Activated CD4-positive, alpha-beta T cell treated with anti-CD3 and anti-CD28 coated beads for 36 hours (primary cell): ENCODE measurements around the gene FNBP1. TPM values are rescaled to one million over a fixed set of nuclear protein-coding genes. Genes with fewer than 3 reads are reported as not detected.
"Not testable (repeated sequence)": the region's sequence is repeated elsewhere in the genome, so short reads cannot be mapped to it uniquely, and the experiment has no call there.

Source experiments
- ATAC-seq: fragments of 200-7000 bp; cut with Tn5 transposase; one replicate; pipeline ENCODE4 v1.10.0; 2021; ENCODE audit warnings: mild to moderate bottlenecking, moderate library complexity
- CTCF ChIA-PET: fragments of 350-600 bp; sonication (Branson Sonifier 250); formaldehyde crosslinking; loops from one replicate; lab custom pipeline; 2021; ENCODE audit warnings: antibody characterized with exemption; lab: Charles Lee
- POLR2A ChIA-PET: fragments of 350-600 bp; sonication (Branson Sonifier 250); formaldehyde crosslinking; loops from one replicate; lab custom pipeline; 2021; ENCODE audit warnings: antibody characterized with exemption, inconsistent platforms; lab: Charles Lee
- DNase-seq: peaks from one replicate; pipeline ENCODE4 v3.0.0-alpha.2; 2020
- H3K27ac Mint-ChIP-seq: one replicate; pipeline ENCODE4 v1.8.0; 2021; ENCODE audit warnings: mixed read lengths
- H3K27me3 Mint-ChIP-seq: one replicate; pipeline ENCODE4 v1.8.0; 2021; ENCODE audit warnings: mixed read lengths
- H3K36me3 Mint-ChIP-seq: one replicate; pipeline ENCODE4 v1.8.0; 2021; ENCODE audit warnings: low read depth, mixed read lengths
- H3K4me1 Mint-ChIP-seq: one replicate; pipeline ENCODE4 v1.8.0; 2021; ENCODE audit warnings: mixed read lengths
- H3K4me3 Mint-ChIP-seq: one replicate; pipeline ENCODE4 v1.8.0; 2021; ENCODE audit warnings: mild to moderate bottlenecking, moderate library complexity, mixed read lengths
- H3K9me3 Mint-ChIP-seq: one replicate; pipeline ENCODE4 v1.8.0; 2021; ENCODE audit warnings: low read depth, mixed read lengths
- intact Hi-C, 2 experiments: fragments of 100-400 bp; cut with DNase I in 1 of 2; cut with micrococcal nuclease in 1 of 2; formaldehyde crosslinking; loops; one replicate each; pipeline versions ENCODE4 v1.14.2 to v1.15.1; 2022 to 2024; cut with DNase I, micrococcal nuclease
- total RNA-seq, 2 experiments: library from RNA; stranded (reverse); gene quantifications; one replicate each; pipeline ENCODE4 v1.2.3, GENCODE V29; 2021

The FNBP1 gene
- total RNA-seq, 2 experiments from 2014 or later = 254 to 354 TPM

DNA sequence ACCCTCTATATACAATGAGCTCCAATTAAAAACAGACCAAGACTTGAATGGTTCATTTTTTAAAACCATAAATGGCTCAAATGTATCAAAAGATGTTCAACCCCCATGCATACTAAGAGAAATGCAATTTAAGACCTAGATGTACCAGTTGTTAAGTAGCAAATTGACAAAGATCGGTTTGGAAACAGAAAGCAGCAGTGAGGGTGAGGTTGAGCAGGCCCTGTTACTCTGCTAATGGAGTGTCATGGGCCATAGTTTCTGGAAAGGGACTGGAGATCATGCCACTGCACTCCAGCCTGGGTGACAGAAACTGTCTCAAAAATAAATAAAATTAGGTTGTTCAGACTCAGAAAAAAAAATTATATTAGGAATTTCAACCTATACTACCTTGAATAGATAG, 55.0 kb downstream of the FNBP1 start:
- ChIA-PET POLR2A (interaction anchor here (0.8 kb wide), 1 partner anchor 35 kb away, joined by 6 read pairs; no protein-coding TSS in a partner anchor), CTCF (interaction anchor here (0.7 to 1.0 kb wide), 4 partner anchors 11 to 43 kb away, joined by 3 to 7 read pairs (median 4); no protein-coding TSS in a partner anchor)
- DNase-seq (no peak), ATAC-seq (no peak)
- H3K27me3 Mint-ChIP-seq = no peaks in the 10 kb centered on the region
- H3K4me3 Mint-ChIP-seq = no peak overlapping the region
- H3K27ac Mint-ChIP-seq = peak overlapping the region; percentile 93
- H3K4me1 Mint-ChIP-seq = peaks cover 88% of the 10 kb centered on the region
- peaks cover 60% of the 10 kb centered on the region for H3K36me3 Mint-ChIP-seq
- intact Hi-C loops = loop anchor here (1.0 to 2.0 kb wide), 5 partner anchors 19 to 55 kb away; no protein-coding TSS in a partner anchor
- peaks cover 4% of the 10 kb centered on the region for H3K9me3 Mint-ChIP-seq

GRCh38 chr9:129987047-129987446, 55.9 kb downstream of the FNBP1 start:
- H3K36me3 Mint-ChIP-seq = peaks cover 67% of the 10 kb centered on the region
- H3K9me3 Mint-ChIP-seq = peaks cover 4% of the 10 kb centered on the region
- intact Hi-C loops = loop anchor here (1.0 to 2.0 kb wide), 2 partner anchors 30 to 54 kb away; no protein-coding TSS in a partner anchor
- CTCF ChIA-PET = interaction anchor here (0.9 to 1.0 kb wide), 2 partner anchors 12 to 44 kb away, joined by 4 read pairs; no protein-coding TSS in a partner anchor
- peak overlapping the region; percentile 99 for H3K27ac Mint-ChIP-seq
- ATAC-seq = peak; percentile 61
- POLR2A ChIA-PET = interaction anchor here (0.7 to 1.4 kb wide), 4 partner anchors 31 to 113 kb away, joined by 3 to 9 read pairs (median 5); no protein-coding TSS in a partner anchor
- H3K4me3 Mint-ChIP-seq = peak overlapping the region; percentile 33
- H3K4me1 Mint-ChIP-seq = peaks cover 87% of the 10 kb centered on the region
- peak; percentile 67 for DNase-seq
- H3K27me3 Mint-ChIP-seq = no peaks in the 10 kb centered on the region

DNA sequence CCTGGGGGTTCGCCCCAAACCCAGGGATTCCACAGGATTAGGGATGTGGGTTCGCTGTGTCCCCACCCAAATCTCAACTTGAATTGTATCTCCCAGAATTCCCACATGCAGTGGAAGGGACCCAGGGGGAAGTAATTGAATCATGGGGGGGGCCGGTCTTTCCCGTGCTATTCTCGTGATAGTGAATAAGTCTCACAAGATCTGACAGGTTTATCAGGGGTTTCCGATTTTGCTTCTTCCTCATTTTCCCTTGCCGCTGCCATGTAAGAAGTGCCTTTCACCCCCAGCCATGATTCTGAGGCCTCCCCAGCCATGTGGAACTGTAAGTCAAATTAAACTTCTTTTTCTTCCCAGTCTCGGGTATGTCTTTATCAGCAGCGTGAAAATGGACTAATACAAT, 58.4 kb downstream of the FNBP1 start:
- Mint-ChIP-seq H3K36me3 (peaks cover 57% of the 10 kb centered on the region), H3K27ac (peak overlapping the region; percentile 84), H3K4me1 (peaks cover 77% of the 10 kb centered on the region)
- H3K4me3 Mint-ChIP-seq, H3K27me3 Mint-ChIP-seq, DNase-seq, ATAC-seq, intact Hi-C loops, CTCF ChIA-PET, H3K9me3 Mint-ChIP-seq: not testable (repeated sequence)
- POLR2A ChIA-PET = interaction anchor here (1.2 kb wide), 1 partner anchor 26 kb away, joined by 5 read pairs; no protein-coding TSS in a partner anchor

DNA sequence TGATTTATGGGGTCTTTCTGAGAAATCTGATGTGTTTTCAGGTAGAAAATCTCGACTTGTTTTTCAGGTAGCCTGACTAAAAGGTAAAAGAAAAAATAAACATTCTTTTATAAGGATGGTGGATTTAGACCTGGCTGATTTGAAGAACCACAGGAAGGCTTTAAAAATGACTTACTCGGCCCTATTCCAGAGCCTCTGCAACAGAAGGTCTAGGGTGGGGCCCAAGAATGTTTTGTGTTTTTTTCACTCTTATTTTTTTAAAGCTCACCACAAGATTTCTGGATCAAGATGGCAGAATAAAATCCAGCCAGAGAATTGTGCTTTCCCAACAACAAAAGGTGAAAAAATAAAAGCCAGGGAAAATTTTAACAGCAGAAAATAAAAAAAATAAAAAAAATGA, 59.1 kb downstream of the FNBP1 start:
- no peak for DNase-seq
- no peak for ATAC-seq
- ChIA-PET POLR2A (interaction anchor here (1.2 kb wide), 1 partner anchor 25 kb away, joined by 5 read pairs; no protein-coding TSS in a partner anchor), CTCF (no interaction called here)
- peak overlapping the region; percentile 67 for H3K27ac Mint-ChIP-seq
- H3K36me3 Mint-ChIP-seq = peaks cover 57% of the 10 kb centered on the region
- intact Hi-C loops = no loop called here
- no peaks in the 10 kb centered on the region for H3K27me3 Mint-ChIP-seq
- peaks cover 75% of the 10 kb centered on the region for H3K4me1 Mint-ChIP-seq
- H3K4me3 Mint-ChIP-seq = no peak overlapping the region
- H3K9me3 Mint-ChIP-seq = peaks cover 4% of the 10 kb centered on the region

DNA sequence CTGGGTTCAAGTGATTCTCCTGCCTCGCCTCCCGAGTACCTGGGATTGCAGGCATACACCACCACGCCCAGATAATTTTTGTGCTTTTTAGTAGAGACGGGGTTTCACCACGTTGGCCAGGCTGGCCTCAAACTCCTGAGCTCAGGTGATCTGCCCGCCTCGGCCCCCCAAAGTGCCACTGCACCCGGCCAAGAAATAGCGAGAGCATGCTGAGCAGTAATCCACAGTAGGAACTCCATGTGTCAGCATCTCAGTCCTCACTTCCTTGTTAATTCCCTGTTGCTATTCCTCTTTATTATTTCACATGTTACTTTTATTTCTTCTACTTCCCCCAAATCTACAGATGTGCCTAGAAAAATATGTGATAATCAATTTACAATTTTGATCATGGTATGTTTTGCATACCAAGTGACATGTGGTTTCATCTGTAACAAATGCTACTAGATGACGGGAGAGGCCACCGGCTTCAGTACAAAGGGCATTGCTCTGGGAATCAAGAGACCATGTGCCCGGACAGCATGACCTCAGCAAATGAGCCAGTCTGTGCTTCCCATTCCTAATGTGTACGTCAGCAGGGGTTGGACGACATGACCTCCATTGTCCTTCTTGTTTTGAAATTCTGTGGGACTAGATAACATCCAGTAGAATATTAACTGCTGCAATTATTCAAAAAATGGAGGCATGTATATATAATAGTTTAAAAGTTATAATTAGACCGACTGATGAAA, 61.6 kb downstream of the FNBP1 start:
- intact Hi-C loops = no loop called here
- no peak for ATAC-seq
- peak overlapping the region; percentile 58 for H3K27ac Mint-ChIP-seq
- ChIA-PET POLR2A (no interaction called here), CTCF (no interaction called here)
- H3K27me3 Mint-ChIP-seq = no peaks in the 10 kb centered on the region
- H3K4me3 Mint-ChIP-seq = no peak overlapping the region
- H3K9me3 Mint-ChIP-seq = peaks cover 4% of the 10 kb centered on the region
- H3K36me3 Mint-ChIP-seq = peaks cover 66% of the 10 kb centered on the region
- H3K4me1 Mint-ChIP-seq = peaks cover 55% of the 10 kb centered on the region
- no peak for DNase-seq

DNA sequence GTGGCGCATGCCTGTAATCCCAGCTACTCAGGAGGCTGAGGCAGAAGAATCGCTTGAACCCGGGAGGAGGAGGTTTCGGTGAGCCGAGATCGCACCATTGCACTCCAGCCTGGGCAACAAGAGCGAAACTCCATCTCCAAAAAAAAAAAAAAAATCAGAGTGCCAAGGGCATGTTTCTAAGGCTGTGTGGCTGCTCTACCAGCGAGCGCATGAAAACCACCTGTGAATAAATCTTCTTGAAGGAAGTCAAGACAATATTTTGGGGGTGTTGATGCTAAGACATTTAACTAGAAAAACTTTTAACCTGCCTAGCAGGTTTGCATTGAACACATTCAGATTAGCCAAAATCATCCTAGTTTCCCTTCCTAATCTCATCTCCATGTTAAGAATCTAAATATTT, 62.8 kb downstream of the FNBP1 start:
- Mint-ChIP-seq H3K4me1 (peaks cover 46% of the 10 kb centered on the region), H3K36me3 (peaks cover 63% of the 10 kb centered on the region)
- ATAC-seq, H3K9me3 Mint-ChIP-seq, H3K4me3 Mint-ChIP-seq, H3K27ac Mint-ChIP-seq, POLR2A ChIA-PET, CTCF ChIA-PET, DNase-seq, H3K27me3 Mint-ChIP-seq, intact Hi-C loops: not testable (repeated sequence)

- DNase-seq (no peak), ATAC-seq (no peak)
- Mint-ChIP-seq H3K36me3 (peaks cover 57% of the 10 kb centered on the region), H3K27ac (peak overlapping the region; percentile 47), H3K4me3 (no peak overlapping the region), H3K9me3 (no peaks in the 10 kb centered on the region), H3K4me1 (peaks cover 37% of the 10 kb centered on the region), H3K27me3 (no peaks in the 10 kb centered on the region)
- ChIA-PET POLR2A (no interaction called here), CTCF (interaction anchor here (0.6 to 1.2 kb wide), 4 partner anchors 9 to 21 kb away, joined by 3 to 4 read pairs (median 3); no protein-coding TSS in a partner anchor)
- intact Hi-C loops = no loop called here
Measured at GRCh38 chr9:129979071-129979745, 63.8 kb downstream of the FNBP1 start.

- Mint-ChIP-seq H3K36me3 (peaks cover 59% of the 10 kb centered on the region), H3K27me3 (no peaks in the 10 kb centered on the region), H3K4me1 (peaks cover 44% of the 10 kb centered on the region), H3K9me3 (no peaks in the 10 kb centered on the region), H3K27ac (peak overlapping the region; percentile 60), H3K4me3 (no peak overlapping the region)
- no peak for DNase-seq
- intact Hi-C loops = no loop called here
- ChIA-PET CTCF (interaction anchor here (0.8 to 1.6 kb wide), 8 partner anchors 9 to 129 kb away, joined by 3 to 4 read pairs (median 3); no protein-coding TSS in a partner anchor), POLR2A (interaction anchor here (0.5 to 0.7 kb wide), 3 partner anchors 8 to 346 kb away, joined by 3 read pairs; no protein-coding TSS in a partner anchor)
- ATAC-seq = no peak
Measured at GRCh38 chr9:129972816-129973215, 70.2 kb downstream of the FNBP1 start.

GRCh38 chr9:129968690-129969485, 74.1 kb downstream of the FNBP1 start:
- Mint-ChIP-seq H3K36me3 (peaks cover 66% of the 10 kb centered on the region), H3K27ac (peak overlapping the region; percentile 69), H3K27me3 (no peaks in the 10 kb centered on the region), H3K4me1 (peaks cover 76% of the 10 kb centered on the region), H3K4me3 (no peak overlapping the region), H3K9me3 (no peaks in the 10 kb centered on the region)
- DNase-seq (no peak), ATAC-seq (peak; percentile 54)
- POLR2A ChIA-PET = interaction anchor here (0.6 to 0.7 kb wide), 3 partner anchors 25 to 76 kb away, joined by 3 read pairs; no protein-coding TSS in a partner anchor
- intact Hi-C loops = loop anchor here (2.0 to 10.0 kb wide), 2 partner anchors 20 to 866 kb away; partner anchors contain the start of gene ABL1 (in 1 of the 2)
- CTCF ChIA-PET = interaction anchor here (0.6 to 1.8 kb wide), 7 partner anchors 11 to 130 kb away, joined by 3 to 6 read pairs (median 3); no protein-coding TSS in a partner anchor

DNA sequence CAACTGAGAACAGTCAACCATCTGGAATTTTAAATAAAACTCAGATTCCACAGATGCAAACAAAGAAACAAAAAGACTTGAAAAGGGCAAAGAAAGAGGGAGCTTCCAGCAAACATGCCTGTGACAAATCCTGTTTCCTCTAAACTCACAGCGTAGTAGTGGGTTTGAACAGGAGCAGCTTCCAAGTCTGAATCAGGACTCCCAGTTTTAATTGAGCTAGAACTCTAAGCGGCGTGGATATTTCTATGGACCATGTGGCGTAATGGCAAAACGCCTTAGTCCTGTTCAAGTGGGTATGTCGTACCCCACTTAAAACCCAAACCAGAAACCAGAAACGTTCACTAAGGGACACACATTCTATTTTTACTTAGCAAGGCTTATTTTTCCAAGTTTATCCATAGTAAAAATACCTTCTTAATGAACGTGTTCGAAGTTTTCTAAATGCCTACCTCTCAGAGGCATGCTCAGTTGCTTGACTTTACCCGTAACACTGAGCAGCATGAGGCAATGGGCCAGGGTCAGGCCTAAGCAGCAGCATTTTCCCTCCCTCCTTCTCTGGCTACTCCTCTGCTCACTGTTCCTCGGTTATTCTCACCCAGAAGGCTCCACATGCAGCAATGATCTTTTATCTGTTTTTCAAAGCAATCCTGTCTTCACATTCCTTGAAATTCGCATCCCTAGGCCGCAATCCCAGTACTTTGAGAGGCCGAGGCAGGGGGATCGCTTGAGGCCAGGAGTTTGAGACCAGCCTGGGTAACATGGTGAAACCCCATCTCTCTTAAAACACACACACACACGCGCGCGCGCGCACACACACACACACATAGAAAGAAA, 77.9 kb downstream of the FNBP1 start:
- intact Hi-C loops = loop anchor here in 1 of 2 experiments (10.0 kb wide), 1 partner anchor 870 kb away; the partner anchor contains the start of gene ABL1
- CTCF ChIA-PET = interaction anchor here (0.6 to 1.9 kb wide), 11 partner anchors 11 to 149 kb away, joined by 3 to 12 read pairs (median 4); no protein-coding TSS in a partner anchor
- H3K36me3 Mint-ChIP-seq = peaks cover 65% of the 10 kb centered on the region
- peak overlapping the region; percentile 96 for H3K27ac Mint-ChIP-seq
- no peaks in the 10 kb centered on the region for H3K27me3 Mint-ChIP-seq
- no peak for DNase-seq
- H3K4me3 Mint-ChIP-seq = no peak overlapping the region
- peaks cover 83% of the 10 kb centered on the region for H3K4me1 Mint-ChIP-seq
- no peaks in the 10 kb centered on the region for H3K9me3 Mint-ChIP-seq
- ATAC-seq = no peak
- POLR2A ChIA-PET = interaction anchor here (0.6 to 1.1 kb wide), 3 partner anchors 8 to 58 kb away, joined by 3 to 7 read pairs (median 6); no protein-coding TSS in a partner anchor
